ENCODE measurements around the gene TRIM41.
"Not testable (repeated sequence)": the region's sequence is repeated elsewhere in the genome, so short reads cannot be mapped to it uniquely, and the experiment has no call there.

TRIM41 gene

DNA sequence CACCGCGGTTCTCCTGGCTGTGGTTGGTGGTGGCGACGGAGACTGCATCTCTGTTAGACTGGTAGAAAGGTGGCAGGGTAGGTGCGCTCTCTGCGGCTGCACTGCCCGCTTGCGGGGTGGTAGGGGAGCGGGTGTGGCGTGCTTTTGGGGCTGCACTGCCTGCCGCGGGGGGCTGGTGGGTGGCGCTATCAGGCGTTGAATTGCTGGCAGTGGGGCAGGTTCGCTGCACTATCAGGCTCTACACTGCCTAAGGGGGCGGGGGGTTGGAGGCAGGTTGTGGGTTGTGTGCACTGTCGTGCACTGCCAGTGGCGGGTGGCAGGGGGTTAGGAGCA, 58.9 kb downstream of the TRIM41 start:
- H3K9ac ChIP-seq (ENCODE audit: low read length): no peak overlapping the region
- TF ChIP-seq, protein P1, sequence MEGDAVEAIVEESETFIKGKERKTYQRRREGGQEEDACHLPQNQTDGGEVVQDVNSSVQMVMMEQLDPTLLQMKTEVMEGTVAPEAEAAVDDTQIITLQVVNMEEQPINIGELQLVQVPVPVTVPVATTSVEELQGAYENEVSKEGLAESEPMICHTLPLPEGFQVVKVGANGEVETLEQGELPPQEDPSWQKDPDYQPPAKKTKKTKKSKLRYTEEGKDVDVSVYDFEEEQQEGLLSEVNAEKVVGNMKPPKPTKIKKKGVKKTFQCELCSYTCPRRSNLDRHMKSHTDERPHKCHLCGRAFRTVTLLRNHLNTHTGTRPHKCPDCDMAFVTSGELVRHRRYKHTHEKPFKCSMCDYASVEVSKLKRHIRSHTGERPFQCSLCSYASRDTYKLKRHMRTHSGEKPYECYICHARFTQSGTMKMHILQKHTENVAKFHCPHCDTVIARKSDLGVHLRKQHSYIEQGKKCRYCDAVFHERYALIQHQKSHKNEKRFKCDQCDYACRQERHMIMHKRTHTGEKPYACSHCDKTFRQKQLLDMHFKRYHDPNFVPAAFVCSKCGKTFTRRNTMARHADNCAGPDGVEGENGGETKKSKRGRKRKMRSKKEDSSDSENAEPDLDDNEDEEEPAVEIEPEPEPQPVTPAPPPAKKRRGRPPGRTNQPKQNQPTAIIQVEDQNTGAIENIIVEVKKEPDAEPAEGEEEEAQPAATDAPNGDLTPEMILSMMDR (IDR thresholded peaks at IDR 0.05; ENCODE audit: insufficient read depth, low read length, poor library complexity, severe bottlenecking): no peak
- no peak for TF ChIP-seq EZH2phosphoT487 (conservative IDR thresholded peaks at IDR 0.05; ENCODE audit: low read length)
- H3K27ac ChIP-seq (ENCODE audit: low read depth, low read length): no peak overlapping the region
- H3F3A ChIP-seq (ENCODE audit: insufficient read depth): no peaks in the 10 kb centered on the region
- H2AFZ ChIP-seq (ENCODE audit: low read depth, low read length, severe bottlenecking): no peak overlapping the region
- H3K79me2 ChIP-seq (ENCODE audit: insufficient read depth, low read length): no peaks in the 10 kb centered on the region
- H3K9me3 ChIP-seq (ENCODE audit: insufficient read depth, low read length): no peaks in the 10 kb centered on the region
- no peak overlapping the region for H3K4me2 ChIP-seq (ENCODE audit: low read depth, low read length, poor library complexity, severe bottlenecking)
- H3K36me3 ChIP-seq (ENCODE audit: low read length): no peaks in the 10 kb centered on the region
- no peaks in the 10 kb centered on the region for H3K9me2 ChIP-seq (replicated peaks; ENCODE audit: insufficient read depth, low read length)
- H3K4me3 ChIP-seq (ENCODE audit: insufficient read depth, low read length, poor library complexity, severe bottlenecking): no peak overlapping the region
- no peaks in the 10 kb centered on the region for H3K27me3 ChIP-seq (ENCODE audit: low read length)
- H4K20me1 ChIP-seq (ENCODE audit: low read depth, low read length): no peaks in the 10 kb centered on the region

DNA sequence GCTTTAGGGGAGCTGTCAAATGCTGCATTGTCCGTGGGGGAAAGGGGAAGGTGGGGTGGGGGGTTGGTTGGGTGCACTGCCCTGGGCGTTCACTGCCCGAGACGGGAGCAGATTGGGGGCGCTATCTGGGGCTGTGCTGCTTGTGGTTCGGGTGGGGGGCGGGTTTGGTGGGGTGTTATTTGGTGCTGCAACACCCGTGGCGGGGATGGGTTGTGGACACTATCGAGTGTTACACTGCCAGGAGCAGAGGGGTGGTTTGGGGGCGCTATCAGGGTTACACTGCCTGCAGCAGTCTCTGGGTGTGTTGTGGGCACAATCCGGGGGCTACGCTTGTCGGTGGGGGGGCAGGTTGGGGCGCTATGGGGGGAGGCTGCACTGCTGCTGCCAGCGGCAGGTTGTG, 59.3 kb downstream of the TRIM41 start:
- not testable (repeated sequence) for H2AFZ ChIP-seq (ENCODE audit: low read depth, low read length, severe bottlenecking); H3K9ac ChIP-seq (ENCODE audit: low read length); H3K79me2 ChIP-seq (ENCODE audit: insufficient read depth, low read length); H3K4me2 ChIP-seq (ENCODE audit: low read depth, low read length, poor library complexity, severe bottlenecking); H3K9me2 ChIP-seq (replicated peaks; ENCODE audit: insufficient read depth, low read length); H3K9me3 ChIP-seq (ENCODE audit: insufficient read depth, low read length); H4K20me1 ChIP-seq (ENCODE audit: low read depth, low read length); H3F3A ChIP-seq (ENCODE audit: insufficient read depth); H3K4me3 ChIP-seq (ENCODE audit: insufficient read depth, low read length, poor library complexity, severe bottlenecking); H3K27me3 ChIP-seq (ENCODE audit: low read length); H3K27ac ChIP-seq (ENCODE audit: low read depth, low read length); H3K36me3 ChIP-seq (ENCODE audit: low read length)

DNA sequence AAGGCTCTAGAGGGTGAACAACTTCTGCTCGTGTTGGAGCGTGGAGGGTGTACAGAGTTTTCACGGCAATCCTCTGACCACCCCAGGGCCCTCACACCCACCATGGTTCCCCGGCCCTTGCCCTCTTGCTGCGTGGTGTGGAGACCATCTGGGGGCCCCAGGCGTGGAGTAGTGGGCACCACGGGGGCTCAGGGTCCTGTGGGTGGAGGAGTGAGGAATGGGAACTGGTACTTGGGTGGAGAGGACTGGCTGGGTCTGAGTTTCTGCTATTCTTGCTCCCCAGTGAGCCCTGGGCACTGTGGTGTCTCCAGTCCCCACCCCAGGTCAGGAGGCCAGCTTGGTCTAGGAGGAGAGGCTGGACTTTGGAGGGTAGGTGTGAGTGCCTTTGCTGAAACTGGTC, 59.8 kb downstream of the TRIM41 start:
- Histone ChIP-seq H3K4me3 (ENCODE audit: insufficient read depth, low read length, poor library complexity, severe bottlenecking) (no peak overlapping the region), H3K79me2 (ENCODE audit: insufficient read depth, low read length) (no peaks in the 10 kb centered on the region), H3K4me2 (ENCODE audit: low read depth, low read length, poor library complexity, severe bottlenecking) (no peak overlapping the region), H3K36me3 (ENCODE audit: low read length) (no peaks in the 10 kb centered on the region), H4K20me1 (ENCODE audit: low read depth, low read length) (no peaks in the 10 kb centered on the region), H3K27me3 (ENCODE audit: low read length) (no peaks in the 10 kb centered on the region), H2AFZ (ENCODE audit: low read depth, low read length, severe bottlenecking) (no peak overlapping the region), H3K27ac (ENCODE audit: low read depth, low read length) (no peak overlapping the region), H3K9me3 (ENCODE audit: insufficient read depth, low read length) (no peaks in the 10 kb centered on the region), H3F3A (ENCODE audit: insufficient read depth) (no peaks in the 10 kb centered on the region), H3K9ac (ENCODE audit: low read length) (no peak overlapping the region), H3K9me2 (replicated peaks; ENCODE audit: insufficient read depth, low read length) (no peaks in the 10 kb centered on the region)
- TF ChIP-seq EZH2phosphoT487 (conservative IDR thresholded peaks at IDR 0.05; ENCODE audit: low read length): no peak

DNA sequence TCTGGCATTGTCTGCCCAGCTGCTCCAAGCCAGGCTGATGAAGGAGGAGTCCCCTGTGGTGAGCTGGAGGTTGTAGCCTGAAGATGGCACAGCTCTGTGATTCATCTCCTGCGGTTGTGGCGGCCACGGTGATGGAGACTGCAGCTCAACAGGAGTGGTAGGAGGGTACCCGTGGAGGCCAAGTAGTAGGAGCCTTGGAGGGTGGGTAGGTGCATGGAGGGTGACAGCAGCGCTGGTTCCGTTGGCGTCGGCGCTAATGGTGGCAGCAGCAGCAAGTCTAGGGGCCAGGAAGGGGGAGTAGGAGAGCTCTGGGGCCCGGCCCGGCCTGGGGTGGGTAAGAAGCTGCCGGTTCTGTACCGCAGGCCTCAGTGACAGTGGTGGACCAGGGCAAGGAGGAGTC, 60.3 kb downstream of the TRIM41 start:
- Histone ChIP-seq H3K27me3 (ENCODE audit: low read length) (no peaks in the 10 kb centered on the region), H4K20me1 (ENCODE audit: low read depth, low read length) (no peaks in the 10 kb centered on the region), H3K79me2 (ENCODE audit: insufficient read depth, low read length) (no peaks in the 10 kb centered on the region), H3F3A (ENCODE audit: insufficient read depth) (no peaks in the 10 kb centered on the region), H3K9me3 (ENCODE audit: insufficient read depth, low read length) (no peaks in the 10 kb centered on the region), H3K27ac (ENCODE audit: low read depth, low read length) (no peak overlapping the region), H3K9me2 (replicated peaks; ENCODE audit: insufficient read depth, low read length) (no peaks in the 10 kb centered on the region), H2AFZ (ENCODE audit: low read depth, low read length, severe bottlenecking) (no peak overlapping the region), H3K36me3 (ENCODE audit: low read length) (no peaks in the 10 kb centered on the region), H3K4me3 (ENCODE audit: insufficient read depth, low read length, poor library complexity, severe bottlenecking) (no peak overlapping the region), H3K9ac (ENCODE audit: low read length) (no peak overlapping the region), H3K4me2 (ENCODE audit: low read depth, low read length, poor library complexity, severe bottlenecking) (no peak overlapping the region)
- no peak for TF ChIP-seq EZH2phosphoT487 (conservative IDR thresholded peaks at IDR 0.05; ENCODE audit: low read length)
- TF ChIP-seq, protein P1 (IDR thresholded peaks at IDR 0.05; ENCODE audit: insufficient read depth, low read length, poor library complexity, severe bottlenecking): no peak

DNA sequence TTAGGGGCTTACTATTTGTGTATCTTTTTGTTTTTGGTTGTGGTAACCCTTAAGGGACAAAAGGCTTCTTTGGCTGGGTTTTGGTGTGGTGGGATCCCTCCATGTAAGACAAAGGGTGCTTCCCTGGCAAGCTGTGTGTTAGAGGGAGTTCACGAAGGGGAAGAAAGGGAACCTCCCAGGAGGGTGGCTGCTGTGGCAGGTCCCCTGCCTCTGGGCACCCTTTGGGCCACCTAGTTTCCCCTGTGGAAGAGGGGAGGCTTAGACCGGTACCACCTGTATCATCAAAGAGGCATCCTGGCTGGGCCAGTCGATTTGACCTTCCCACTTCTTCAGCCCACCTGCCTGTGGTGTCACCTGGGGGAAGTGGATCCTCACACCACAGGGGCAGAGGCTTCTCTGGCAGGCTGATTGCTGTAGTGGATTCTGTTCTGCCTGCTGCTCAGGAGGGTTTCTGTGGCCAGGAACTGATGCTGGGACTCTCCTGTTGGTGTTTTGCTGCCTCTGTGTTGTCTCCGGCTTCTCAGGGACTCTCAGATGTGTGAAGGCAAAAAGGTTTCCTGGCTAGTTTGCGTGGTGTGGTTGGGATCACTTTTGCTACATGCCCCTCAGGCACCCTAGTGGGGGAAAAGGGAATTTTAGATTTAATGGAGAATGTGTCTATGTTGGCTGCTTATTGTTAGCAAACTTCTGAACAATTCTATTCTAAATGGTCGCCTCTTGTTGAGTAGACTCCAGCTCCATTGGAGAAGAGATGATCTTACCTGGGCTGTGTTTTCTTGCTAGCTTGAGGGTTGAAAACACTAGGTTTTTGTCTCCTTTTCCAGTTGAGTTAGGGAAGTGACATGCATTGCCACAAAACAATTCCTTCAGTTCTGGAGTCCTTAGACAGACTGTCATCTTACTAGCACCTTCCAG, 61.0 kb downstream of the TRIM41 start:
- H4K20me1 ChIP-seq (ENCODE audit: low read depth, low read length); H3K4me2 ChIP-seq (ENCODE audit: low read depth, low read length, poor library complexity, severe bottlenecking); H2AFZ ChIP-seq (ENCODE audit: low read depth, low read length, severe bottlenecking); H3K27me3 ChIP-seq (ENCODE audit: low read length); H3K9me3 ChIP-seq (ENCODE audit: insufficient read depth, low read length); H3K79me2 ChIP-seq (ENCODE audit: insufficient read depth, low read length); H3K4me3 ChIP-seq (ENCODE audit: insufficient read depth, low read length, poor library complexity, severe bottlenecking); H3K27ac ChIP-seq (ENCODE audit: low read depth, low read length); H3K9me2 ChIP-seq (replicated peaks; ENCODE audit: insufficient read depth, low read length); H3K9ac ChIP-seq (ENCODE audit: low read length); H3K36me3 ChIP-seq (ENCODE audit: low read length); H3F3A ChIP-seq (ENCODE audit: insufficient read depth): not testable (repeated sequence)

All from SU-DHL-6 (cell line).